Caco-2 (cell line): ENCODE data around the gene RRAS2. TPM values are rescaled to one million over a fixed set of nuclear protein-coding genes. Genes with fewer than 3 reads are reported as not detected.

ENCODE experiments used
- BruUV-seq: library from RNA; stranded (reverse); fragments of 400-500 nt; replicated peaks from 2 replicates; lab custom pipeline; 2021; lab: Mats Ljungman, UMichigan
- CTCF ChIA-PET: fragments of 300-600 bp; sonication (Branson Sonifier 250); formaldehyde crosslinking; loops from one replicate; lab custom pipeline; 2022; ENCODE audit warnings: antibody characterized with exemption; lab: Charles Lee
- POLR2A ChIA-PET: fragments of 300-600 bp; sonication (Branson Sonifier 250); formaldehyde crosslinking; loops from one replicate; lab custom pipeline; 2022; ENCODE audit warnings: antibody characterized with exemption; lab: Charles Lee
- DNase-seq, 2 experiments: peaks; one replicate each; pipeline versions ENCODE4 v3.0.0 to v3.0.0-alpha.2; 2020 to 2022
- H3K27me3 ChIP-seq: replicated peaks from 2 replicates; pipeline ENCODE4 v1.6.0; 2011; ENCODE audit warnings: low read length; ENCODE audit not compliant: control insufficient read depth, insufficient read depth
- H3K36me3 ChIP-seq: 2 replicates; pipeline ENCODE4 v1.5.1; 2011; ENCODE audit warnings: low read length; ENCODE audit not compliant: control insufficient read depth, insufficient read depth
- H3K4me1 ChIP-seq: fragments of 250-450 bp; sonication (Bioruptor Pico); 2 replicates; pipeline ENCODE4 v1.5.1; 2020; ENCODE audit warnings: mild to moderate bottlenecking
- H3K4me3 ChIP-seq: 2 replicates; pipeline ENCODE4 v1.5.1; 2011; ENCODE audit warnings: low read depth, mild to moderate bottlenecking, control low read depth, low read length
- H3K9me3 ChIP-seq: fragments of 250-450 bp; sonication (Bioruptor Pico); 2 replicates; pipeline ENCODE4 v1.5.1; 2020; ENCODE audit warnings: mild to moderate bottlenecking, moderate library complexity
- H3K27ac Mint-ChIP-seq: one replicate; pipeline ENCODE4 v1.8.0; 2022; ENCODE audit warnings: mixed read lengths; ENCODE audit not compliant: unreplicated experiment
- H3K27me3 Mint-ChIP-seq: one replicate; pipeline ENCODE4 v1.8.0; 2022; ENCODE audit warnings: mixed read lengths; ENCODE audit not compliant: insufficient read depth, unreplicated experiment
- H3K36me3 Mint-ChIP-seq: one replicate; pipeline ENCODE4 v1.8.0; 2022; ENCODE audit warnings: mild to moderate bottlenecking, mixed read lengths; ENCODE audit not compliant: insufficient read depth, unreplicated experiment
- H3K4me1 Mint-ChIP-seq: one replicate; pipeline ENCODE4 v1.8.0; 2022; ENCODE audit warnings: low read depth, mixed read lengths; ENCODE audit not compliant: unreplicated experiment
- H3K4me3 Mint-ChIP-seq: one replicate; pipeline ENCODE4 v1.8.0; 2022; ENCODE audit warnings: mild to moderate bottlenecking, moderate library complexity, mixed read lengths; ENCODE audit not compliant: unreplicated experiment
- H3K9me3 Mint-ChIP-seq: one replicate; pipeline ENCODE4 v1.8.0; 2022; ENCODE audit warnings: mixed read lengths; ENCODE audit not compliant: unreplicated experiment
- intact Hi-C: fragments of 100-400 bp; cut with micrococcal nuclease; formaldehyde crosslinking; loops from one replicate; pipeline ENCODE4 v1.10.0; 2022; ENCODE audit not compliant: unreplicated experiment
- total RNA-seq: library from RNA; stranded (reverse); gene quantifications from 2 replicates; pipeline ENCODE4 v1.2.3, GENCODE V29; 2022
- TF ChIP-seq, protein P1 (sequence below), 2 experiments: fragments of 200-600 bp in 1 of 2; IDR thresholded peaks; 1 replicate in 1 of 2; 2 replicates in 1 of 2; pipeline versions ENCODE4 v1.5.1 to v1.8.0; 2011 to 2022; ENCODE audit warnings: antibody characterized with exemption in 1 of 2, control low read depth in 1 of 2, inconsistent platforms in 1 of 2, low read depth in 1 of 2, low read length in 1 of 2, mild to moderate bottlenecking in 1 of 2, moderate library complexity in 1 of 2; ENCODE audit not compliant: insufficient read depth in 1 of 2, severe bottlenecking in 1 of 2, unreplicated experiment in 1 of 2

The RRAS2 gene
- total RNA-seq, 1 experiment from 2014 or later: 94.7 TPM

DNA sequence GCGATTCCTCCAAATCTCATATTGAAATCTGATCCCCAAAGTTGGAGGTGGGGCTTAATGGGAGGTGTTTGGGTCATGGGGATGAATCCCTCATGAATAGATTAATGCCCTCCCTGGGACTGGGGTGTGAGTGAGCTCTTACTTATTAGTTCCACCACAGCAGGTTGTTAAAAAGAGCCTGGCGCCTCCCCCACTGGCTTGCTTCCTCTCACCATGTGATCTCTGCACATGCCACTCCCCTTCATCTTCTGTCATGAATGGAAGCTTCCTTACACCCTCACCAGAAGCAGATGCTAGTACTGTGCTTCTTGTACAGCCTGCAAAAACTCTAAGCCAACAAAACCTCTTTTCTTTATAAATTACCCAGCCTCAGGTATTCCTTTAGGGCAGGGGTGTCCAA, 8.8 kb downstream of the RRAS2 start:
- Histone ChIP-seq H3K27me3 (no peaks in the 10 kb centered on the region), H3K4me3 (no peak overlapping the region), H3K9me3 (0 out of 2 replicates have a peak, but pooled peaks cover 2% of the 10 kb centered on the region), H3K4me1 (no peaks in the 10 kb centered on the region), H3K36me3 (no peaks in the 10 kb centered on the region; the same call in 1 of the 2 replicates)
- Mint-ChIP-seq H3K27me3 (no peaks in the 10 kb centered on the region), H3K4me3 (no peak overlapping the region), H3K27ac (no peak overlapping the region), H3K4me1 (peaks cover 7% of the 10 kb centered on the region), H3K36me3 (peaks cover 27% of the 10 kb centered on the region), H3K9me3 (peaks cover 5% of the 10 kb centered on the region)
- TF ChIP-seq, protein P1, sequence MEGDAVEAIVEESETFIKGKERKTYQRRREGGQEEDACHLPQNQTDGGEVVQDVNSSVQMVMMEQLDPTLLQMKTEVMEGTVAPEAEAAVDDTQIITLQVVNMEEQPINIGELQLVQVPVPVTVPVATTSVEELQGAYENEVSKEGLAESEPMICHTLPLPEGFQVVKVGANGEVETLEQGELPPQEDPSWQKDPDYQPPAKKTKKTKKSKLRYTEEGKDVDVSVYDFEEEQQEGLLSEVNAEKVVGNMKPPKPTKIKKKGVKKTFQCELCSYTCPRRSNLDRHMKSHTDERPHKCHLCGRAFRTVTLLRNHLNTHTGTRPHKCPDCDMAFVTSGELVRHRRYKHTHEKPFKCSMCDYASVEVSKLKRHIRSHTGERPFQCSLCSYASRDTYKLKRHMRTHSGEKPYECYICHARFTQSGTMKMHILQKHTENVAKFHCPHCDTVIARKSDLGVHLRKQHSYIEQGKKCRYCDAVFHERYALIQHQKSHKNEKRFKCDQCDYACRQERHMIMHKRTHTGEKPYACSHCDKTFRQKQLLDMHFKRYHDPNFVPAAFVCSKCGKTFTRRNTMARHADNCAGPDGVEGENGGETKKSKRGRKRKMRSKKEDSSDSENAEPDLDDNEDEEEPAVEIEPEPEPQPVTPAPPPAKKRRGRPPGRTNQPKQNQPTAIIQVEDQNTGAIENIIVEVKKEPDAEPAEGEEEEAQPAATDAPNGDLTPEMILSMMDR (IDR thresholded peaks at IDR 0.05; ENCODE audit: insufficient read depth in 1 of 2, low read depth in 1 of 2, low read length in 1 of 2, severe bottlenecking in 1 of 2, unreplicated experiment in 1 of 2): no peak
- BruUV-seq: no TSS peak
- ChIA-PET POLR2A (no interaction called here), CTCF (no interaction called here)
- intact Hi-C loops: no loop called here
- no peak for DNase-seq

DNA sequence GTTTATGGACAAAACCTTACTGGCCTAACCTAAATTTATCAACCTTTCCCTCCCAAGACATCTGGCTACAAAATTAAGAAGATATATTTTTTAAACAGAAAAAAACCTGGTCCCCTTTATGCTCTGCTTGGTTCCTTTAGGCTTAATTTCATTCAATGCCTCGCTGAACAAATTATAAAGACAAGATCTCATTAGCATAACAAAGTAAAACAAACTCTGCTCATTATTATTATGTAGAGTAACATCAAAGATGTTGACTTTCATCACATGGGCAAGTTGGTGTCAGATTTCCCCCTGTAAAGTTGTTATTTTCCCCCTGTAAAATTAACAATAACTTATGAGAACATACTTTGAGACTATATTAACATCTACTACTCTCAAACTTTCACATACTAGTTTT, 11.0 kb downstream of the RRAS2 start:
- H3K27me3 ChIP-seq: no peaks in the 10 kb centered on the region
- TF ChIP-seq, protein P1 (IDR thresholded peaks at IDR 0.05; ENCODE audit: insufficient read depth in 1 of 2, low read depth in 1 of 2, low read length in 1 of 2, severe bottlenecking in 1 of 2, unreplicated experiment in 1 of 2): no peak
- H3K36me3 Mint-ChIP-seq: peaks cover 26% of the 10 kb centered on the region
- no peaks in the 10 kb centered on the region for H3K27me3 Mint-ChIP-seq
- H3K9me3 Mint-ChIP-seq: peaks cover 5% of the 10 kb centered on the region
- ChIA-PET CTCF (no interaction called here), POLR2A (no interaction called here)
- DNase-seq: no peak
- no peak overlapping the region for H3K27ac Mint-ChIP-seq
- intact Hi-C loops: no loop called here
- BruUV-seq: no TSS peak
- H3K4me3 Mint-ChIP-seq: no peak overlapping the region
- H3K4me1 ChIP-seq: no peaks in the 10 kb centered on the region
- 0 out of 2 replicates have a peak, but pooled peaks cover 2% of the 10 kb centered on the region for H3K9me3 ChIP-seq
- peaks cover 7% of the 10 kb centered on the region for H3K4me1 Mint-ChIP-seq
- H3K36me3 ChIP-seq: no peaks in the 10 kb centered on the region
- H3K4me3 ChIP-seq: no peak overlapping the region

DNA sequence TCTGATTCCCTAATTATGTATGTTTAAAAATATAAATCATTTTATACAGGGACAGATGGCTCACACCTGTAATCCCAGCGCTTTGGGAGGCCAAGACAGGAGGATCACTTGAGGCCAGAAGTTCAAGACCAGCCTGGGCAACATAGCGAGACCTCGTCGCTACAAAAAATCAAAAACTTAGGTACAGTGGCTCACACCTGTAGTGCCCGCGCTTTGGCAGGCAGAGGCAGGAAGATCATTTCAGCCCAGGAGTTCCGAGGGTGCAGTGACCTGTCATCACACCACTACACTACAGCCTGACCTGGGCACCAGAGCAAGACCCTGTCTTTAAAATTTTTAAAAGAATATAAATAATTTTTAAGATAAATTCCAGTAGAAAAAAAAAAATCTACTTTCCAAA, 11.5 kb downstream of the RRAS2 start:
- peaks cover 7% of the 10 kb centered on the region for H3K4me1 Mint-ChIP-seq
- CTCF ChIA-PET: no interaction called here
- H3K9me3 Mint-ChIP-seq: peaks cover 5% of the 10 kb centered on the region
- intact Hi-C loops: no loop called here
- Histone ChIP-seq H3K27me3 (no peaks in the 10 kb centered on the region), H3K9me3 (0 out of 2 replicates have a peak, but pooled peaks cover 2% of the 10 kb centered on the region), H3K36me3 (no peaks in the 10 kb centered on the region), H3K4me3 (no peak overlapping the region), H3K4me1 (no peaks in the 10 kb centered on the region)
- no peaks in the 10 kb centered on the region for H3K27me3 Mint-ChIP-seq
- TF ChIP-seq, protein P1 (IDR thresholded peaks at IDR 0.05; ENCODE audit: insufficient read depth in 1 of 2, low read depth in 1 of 2, low read length in 1 of 2, severe bottlenecking in 1 of 2, unreplicated experiment in 1 of 2): no peak
- H3K4me3 Mint-ChIP-seq: no peak overlapping the region
- H3K27ac Mint-ChIP-seq: no peak overlapping the region
- H3K36me3 Mint-ChIP-seq: peaks cover 26% of the 10 kb centered on the region
- POLR2A ChIA-PET: no interaction called here
- DNase-seq: no peak
- BruUV-seq: no TSS peak
